Kasumi-1 (cell line): ENCODE data around the gene IL1RAPL1.

Source experiments
- DNase-seq, 2 experiments: peaks; one replicate each; lab custom pipeline; 2025; lab: John Stamatoyannopoulos, UW

Gene IL1RAPL1

DNA sequence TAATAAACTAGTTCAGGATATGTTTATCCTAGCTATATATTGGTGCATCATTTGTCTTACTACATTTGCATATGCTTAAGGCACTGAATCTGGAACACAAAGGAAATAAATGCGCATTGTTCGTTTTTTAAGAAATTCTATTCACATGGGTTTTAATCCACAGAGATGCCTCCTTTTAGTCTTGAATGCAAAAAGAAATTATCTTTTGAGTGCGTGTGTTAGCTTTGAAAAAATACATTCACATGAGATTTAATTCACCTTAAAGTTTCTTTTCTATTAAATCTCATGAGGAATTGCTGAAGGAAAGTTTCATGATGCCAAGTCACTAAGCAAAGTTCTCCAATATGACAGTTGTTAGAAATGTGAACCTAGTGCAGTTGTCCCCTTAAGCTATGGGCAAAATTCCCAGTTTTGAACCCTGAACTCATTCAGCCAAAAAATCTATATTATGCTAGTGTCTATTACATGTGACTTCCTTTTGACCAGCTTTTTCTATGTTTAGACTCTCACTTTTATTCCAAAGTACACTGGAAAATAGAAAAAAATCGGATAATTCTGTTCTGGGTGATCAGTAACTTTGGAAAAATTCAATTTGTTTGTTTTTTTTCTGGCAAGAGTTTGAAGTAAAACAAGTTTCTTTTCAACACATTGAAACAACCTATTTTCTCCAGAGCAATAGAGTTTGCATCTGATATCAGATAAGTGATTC lies 1201.9 kb downstream of the IL1RAPL1 start:
- no peak for DNase-seq

DNA sequence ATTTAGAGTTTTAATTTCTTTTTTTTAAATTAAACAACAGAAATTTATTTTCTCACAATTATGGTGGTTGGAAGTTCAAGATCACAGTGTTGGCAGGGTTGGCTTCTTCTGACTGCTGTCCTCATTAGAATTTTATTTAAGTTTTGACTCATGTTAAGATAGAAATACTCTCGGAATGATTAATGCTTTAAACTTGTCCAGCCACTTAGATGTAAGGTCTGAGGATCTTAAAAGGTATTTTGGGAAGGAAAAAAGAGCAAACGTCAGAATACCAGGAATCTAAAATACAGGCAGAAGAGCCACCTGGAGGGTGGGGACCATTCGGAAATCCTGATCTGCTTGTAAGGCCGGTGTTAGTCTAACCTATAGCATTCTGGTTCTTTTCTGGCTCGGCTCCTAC lies 1205.1 kb downstream of the IL1RAPL1 start:
- DNase-seq = no peak

DNA sequence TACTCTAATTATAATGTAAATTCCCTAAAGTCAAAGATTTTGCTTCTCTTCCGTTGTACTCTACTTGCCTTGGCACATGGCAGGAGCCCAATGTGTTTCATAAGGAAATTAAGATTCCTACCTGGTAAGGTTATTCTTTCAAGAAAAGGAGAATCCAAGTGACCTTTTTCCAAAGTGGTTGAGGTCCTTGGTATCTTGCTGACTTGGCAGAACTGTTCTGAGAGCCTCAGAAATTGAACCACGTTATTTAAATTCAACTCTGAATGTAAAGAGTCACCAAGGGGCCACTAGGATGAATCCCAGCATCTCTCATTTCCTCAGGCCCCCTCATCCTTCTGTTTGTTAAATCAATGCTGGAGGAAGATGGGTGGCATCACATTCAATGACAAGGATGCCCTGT lies 1209.9 kb downstream of the IL1RAPL1 start:
- DNase-seq = no peak

DNA sequence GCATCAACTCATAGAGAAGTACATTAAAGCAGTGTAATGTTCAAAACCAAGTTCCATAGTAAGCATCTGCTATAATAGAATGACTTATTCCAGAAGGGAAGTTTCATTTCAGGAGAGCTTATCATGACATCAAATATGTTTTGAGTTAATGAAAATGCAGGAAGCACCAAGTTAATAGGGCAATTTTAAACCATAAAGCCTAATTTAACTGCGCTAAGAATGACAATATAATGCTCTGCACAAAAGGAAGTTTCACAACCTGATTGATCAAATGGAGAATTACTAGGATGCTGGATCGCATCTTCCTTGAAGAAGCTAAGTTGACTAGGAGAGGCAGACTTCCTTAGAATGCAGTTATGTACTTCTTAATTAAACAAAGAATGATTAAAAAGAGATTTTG lies 1211.2 kb downstream of the IL1RAPL1 start:
- no peak for DNase-seq

DNA sequence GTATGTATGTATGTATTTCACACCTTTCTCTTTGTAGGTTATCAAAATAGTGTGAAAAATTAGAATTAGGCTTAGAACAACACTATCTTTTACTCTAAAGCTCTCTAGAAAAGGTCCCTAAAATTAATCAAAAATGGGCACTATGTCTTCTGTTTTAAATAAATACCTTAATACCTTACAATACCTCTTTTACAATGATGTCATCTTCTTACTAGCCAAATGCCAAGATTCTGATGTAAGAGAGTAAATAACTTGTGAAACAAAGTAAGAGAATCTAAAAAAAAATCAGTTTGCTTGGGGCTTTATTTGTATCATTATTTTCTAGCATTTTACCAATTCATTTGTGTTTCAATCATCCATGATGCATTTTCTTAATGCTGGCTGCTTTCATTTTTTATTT lies 1225.9 kb downstream of the IL1RAPL1 start:
- DNase-seq = no peak

DNA sequence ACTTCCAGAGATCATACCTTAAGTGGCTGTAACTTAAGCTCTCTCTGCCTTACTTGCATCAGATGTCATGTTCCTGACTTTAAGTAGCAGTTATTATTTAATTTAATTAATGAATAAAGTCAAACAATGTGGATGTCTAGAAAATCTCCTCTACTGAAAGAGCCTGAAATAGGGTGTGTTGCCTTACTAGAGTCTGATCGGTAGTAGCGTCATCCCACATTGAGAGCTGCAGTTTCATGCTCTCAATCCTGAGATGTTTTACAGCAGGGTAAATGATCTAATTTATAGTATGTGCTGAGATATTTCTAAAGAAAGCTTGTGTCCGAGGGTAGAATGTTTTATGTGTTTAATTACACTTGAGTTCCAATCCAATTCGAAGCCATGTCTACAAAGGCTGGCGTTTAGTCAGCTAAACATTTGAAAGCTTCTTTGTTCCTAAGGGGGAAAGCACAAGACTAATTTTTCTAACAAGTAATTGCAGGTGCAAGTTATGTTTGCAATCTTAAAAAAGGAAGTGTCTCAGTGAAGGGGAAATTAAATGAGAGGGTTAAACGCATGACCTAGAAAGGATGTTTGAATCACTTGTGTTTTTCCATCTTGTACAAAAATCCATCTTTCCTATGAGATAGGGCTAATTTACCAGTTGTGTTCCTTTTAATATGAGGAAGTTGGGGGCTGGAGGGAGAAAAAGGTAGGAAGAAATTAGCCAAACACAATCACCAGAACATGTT lies 1237.1 kb downstream of the IL1RAPL1 start:
- no peak for DNase-seq

DNA sequence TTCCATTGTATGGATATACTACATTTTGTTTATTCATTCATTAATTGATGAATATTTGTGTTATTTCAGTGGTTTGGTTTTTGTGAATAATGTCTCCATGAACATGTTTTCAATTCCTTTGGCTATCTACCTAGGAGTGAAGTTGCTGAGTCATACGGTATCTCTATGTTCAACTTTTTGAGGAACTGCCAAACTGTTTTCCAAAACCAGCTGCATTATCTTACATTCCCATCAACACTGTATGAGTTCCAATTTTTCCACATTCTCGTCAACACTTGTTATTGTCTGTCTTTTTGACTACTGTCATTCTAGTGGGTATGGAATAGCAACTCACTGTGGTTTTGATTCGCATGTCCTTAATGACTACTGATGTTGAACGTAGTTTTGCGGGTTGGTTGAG lies 1239.5 kb downstream of the IL1RAPL1 start:
- no peak for DNase-seq

DNA sequence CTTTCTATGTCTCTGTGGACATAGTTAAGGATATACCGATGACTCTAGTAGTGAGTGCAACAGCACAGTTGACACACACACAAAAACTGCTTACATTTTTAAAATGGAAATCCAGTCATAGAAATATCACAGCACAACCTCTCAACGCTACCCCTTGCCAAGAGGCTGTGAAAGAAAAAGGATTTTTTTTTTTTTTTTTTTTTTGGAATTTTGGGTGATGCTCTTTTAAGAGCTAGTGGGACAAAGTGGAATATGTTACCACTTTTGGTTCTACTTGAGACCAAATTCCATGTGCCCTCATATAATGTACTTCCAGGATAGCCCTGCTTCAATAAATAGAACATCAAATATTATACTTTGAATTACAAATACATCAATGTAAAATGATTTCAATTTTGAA lies 1247.1 kb downstream of the IL1RAPL1 start:
- no peak for DNase-seq

DNA sequence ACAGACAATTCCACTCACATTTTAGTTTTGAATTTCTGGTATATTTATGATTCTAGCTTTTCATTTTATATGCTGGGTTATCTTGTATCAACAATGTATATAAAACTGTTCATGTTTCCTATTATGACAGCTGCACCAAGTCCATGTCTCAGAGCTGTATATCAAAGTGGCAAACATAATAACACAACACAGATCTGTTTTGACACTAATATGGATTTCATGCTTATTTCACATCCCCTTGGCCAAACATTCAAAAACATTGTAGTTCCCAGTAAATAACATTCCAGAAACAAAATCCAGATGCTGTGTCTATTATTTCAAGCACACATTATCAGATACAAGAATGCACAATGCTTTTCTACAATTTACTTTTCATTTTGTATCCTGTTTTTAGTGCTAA lies 1247.5 kb downstream of the IL1RAPL1 start:
- no peak for DNase-seq

DNA sequence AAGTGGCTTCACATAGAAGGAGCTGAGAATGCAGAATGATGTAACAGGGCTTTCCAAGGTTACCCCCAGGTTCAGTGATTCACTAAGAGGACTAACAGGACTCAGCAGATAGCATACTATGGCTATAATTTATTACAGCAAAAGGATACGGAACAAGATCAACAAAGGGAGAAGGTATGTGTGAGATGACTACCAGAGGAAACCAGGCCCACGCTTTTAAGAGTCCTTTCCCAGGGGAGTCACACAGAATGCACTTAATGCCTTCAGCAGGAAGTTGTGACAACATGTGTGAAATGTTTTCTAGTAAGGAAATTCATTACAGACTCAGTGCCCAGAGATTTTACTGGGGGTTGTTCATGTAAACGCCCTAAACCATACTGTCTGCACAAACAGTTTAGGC lies 1254.5 kb downstream of the IL1RAPL1 start:
- no peak for DNase-seq

DNA sequence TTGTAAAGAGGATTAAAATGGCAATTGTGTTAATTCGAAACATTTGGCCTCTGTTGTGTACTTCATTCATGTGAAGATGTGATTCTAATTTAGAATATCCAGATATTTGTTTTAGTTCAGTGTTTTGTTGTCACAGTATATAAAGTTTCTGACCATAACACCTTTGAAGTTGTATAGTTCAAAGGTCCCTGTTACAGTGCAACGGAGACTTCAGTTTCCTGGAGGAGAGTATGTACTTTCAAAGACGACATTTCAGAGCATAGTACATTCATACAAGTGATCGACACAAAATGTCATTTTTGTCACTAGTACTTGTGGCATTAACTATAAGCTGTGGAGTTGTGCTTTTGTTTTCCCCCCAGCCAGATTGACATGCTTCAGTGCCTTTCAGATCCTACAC lies 1255.3 kb downstream of the IL1RAPL1 start:
- DNase-seq = no peak

DNA sequence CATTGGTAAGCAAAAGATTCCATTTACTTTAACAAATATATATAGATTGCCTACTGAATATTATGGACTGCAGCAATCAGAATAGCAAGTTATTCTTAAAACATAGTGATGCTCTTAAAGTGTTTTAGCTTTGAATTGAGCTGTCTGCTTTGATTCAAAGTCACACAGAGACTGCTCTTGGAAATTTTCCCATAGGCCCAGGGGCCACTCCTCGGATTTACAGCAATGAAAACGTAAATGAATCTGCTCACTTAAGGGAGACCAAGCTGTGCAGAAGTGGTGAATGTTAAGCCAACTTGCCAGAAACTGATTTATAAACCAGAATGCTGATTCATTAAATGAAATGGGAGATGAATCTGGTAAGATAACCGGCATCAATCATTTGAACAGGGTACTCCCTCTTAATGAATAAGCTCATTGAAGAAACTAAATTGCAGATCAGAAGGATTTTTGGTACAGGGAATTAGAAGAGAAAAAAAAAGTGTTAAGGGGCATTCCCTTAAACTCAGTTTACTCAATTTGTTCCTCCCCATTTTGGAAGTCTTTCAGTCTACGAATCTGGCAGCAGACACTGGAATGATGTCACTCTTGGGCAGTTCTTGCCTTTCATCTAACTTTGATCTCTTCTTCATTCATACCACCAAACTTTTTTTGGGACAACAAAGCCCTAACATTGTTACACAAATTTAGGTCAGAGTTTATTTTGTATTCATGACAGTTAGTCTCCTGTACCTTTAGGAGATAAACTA lies 1264.8 kb downstream of the IL1RAPL1 start:
- DNase-seq = no peak

DNA sequence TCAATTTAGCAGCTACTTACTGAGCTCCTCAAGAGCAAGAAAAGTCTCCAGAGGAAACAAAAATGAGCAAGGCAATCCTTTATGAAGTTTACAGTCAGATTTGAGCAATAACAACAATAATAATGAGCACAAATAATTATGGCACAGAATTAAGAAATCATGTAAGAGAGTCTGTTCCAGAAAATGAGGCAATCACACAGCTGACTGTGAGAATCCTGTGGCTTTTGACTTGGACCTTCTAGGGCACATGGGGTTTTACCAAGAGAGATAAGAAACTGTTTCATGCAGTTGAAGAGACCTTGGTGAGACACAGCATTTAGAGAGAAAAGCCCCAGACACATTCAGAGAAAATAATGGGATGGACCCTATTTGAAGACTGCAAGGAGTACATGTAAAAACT lies 1265.5 kb downstream of the IL1RAPL1 start:
- no peak for DNase-seq

DNA sequence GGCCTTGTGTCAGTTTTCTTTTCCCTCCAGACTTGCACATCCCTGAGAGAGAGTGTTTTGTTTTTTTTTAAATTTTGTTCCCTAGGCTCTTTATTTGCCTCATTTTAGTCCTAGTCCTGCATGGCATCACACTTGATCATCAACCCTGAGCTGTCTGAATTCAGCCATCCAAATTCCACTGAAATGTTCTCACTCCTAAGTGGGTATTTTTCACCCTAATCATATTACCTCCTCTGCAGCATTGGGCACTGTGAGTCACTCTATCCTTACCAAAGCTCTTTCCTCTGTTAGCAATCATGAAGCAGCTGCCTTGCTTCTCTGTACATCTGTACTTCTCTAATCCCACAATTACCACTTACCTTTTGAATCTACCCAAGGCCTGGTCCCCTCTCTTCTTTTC lies 1271.5 kb downstream of the IL1RAPL1 start:
- DNase-seq = no peak

DNA sequence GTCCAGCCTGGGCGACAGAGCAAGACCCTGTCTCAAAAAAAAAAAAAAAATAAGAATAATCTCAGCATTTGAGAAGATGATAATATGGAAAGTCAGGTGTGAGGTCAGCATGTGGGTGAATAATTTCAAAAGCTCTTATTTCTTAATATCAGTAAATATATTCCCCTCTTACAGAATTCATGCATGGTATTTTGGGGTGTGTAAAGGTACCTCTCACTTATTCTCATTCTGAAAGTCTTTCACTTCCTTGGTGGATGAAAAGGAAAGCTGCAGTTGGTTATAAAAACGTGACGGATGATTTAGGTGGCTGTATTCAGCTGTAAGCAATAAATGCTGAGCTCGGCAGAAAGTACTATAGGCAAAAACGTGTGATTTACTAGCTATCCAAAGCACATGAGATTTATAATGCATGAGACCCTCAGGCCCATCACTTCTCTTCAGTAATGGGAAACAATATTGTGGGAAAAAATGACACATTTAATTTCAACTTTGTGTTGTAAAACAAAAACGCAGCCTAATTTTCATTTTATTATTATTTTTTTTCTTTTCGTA lies 1275.0 kb downstream of the IL1RAPL1 start:
- DNase-seq = no peak

DNA sequence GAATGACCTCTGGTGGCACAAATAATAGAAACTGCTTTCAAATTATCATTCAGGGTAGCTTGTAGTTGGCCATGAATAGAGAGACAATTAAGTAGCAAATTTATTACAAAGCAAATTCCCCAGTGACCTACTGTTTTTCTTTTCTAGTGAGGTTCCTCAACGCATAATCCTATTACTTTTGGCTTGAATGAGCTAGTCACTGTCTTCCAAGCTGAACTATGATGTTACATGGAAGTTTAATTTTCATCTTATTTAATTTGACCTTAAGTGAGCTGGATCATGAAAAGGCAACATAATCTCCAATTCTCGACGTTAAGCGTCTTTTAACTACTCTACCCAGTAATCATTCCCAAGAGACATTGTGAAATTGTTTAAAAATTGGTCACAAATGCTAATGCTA lies 1280.7 kb downstream of the IL1RAPL1 start:
- DNase-seq = no peak

DNA sequence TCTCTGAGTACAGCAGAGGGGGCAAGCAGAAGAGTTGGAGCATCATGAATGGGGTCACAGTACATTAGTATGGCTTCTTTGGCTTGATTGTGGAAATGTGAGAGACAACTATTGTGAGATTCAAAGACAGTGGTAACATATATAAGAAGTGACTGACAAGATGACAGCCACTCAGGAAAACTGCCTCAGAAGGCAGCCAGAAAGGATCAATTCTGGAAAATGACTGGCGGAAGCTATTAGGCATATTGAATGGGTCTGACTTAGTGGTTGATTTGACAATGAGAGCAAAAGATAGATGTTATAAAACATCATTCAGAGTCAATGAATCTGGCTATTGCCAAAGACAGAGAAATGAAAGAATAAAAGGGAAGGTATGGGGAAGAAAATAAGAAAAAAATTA lies 1282.6 kb downstream of the IL1RAPL1 start:
- no peak for DNase-seq

DNA sequence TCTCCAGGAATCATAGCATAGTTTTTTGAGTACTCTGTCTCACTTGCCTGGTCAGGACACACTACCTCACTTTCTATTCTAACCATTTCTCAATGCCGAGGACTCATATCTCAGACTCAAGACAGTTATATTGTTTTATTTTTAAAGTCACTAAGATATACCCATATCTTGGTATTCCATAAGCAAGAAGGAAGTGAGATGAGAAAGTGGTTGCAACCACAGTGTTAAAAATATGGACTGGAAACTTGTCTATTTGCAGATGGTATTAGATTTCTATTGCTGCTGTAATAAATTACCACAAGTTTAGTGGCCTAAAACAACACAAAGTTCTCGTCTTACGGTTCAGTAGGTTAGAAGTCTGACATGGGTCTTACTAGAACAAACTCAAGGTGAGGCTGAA lies 1283.4 kb downstream of the IL1RAPL1 start:
- DNase-seq = no peak

DNA sequence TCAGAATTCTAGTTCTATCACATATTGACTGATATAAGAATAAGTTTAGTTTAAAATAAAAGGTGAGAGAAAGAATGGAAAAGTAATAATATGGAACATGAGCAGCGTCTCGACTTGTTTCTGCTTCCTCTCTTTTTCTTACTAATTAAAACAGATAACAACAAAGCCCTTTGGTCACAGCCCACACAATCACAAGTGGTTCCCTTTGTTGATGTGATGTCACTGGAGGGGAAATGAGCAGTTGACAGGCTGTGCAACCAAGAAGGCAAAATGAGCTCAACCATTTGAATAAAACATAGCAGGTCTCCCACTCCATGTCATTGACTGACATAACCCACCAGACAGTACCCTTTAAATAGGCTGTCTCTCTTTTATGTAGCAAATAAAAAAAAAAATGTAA lies 1285.6 kb downstream of the IL1RAPL1 start:
- DNase-seq = no peak

DNA sequence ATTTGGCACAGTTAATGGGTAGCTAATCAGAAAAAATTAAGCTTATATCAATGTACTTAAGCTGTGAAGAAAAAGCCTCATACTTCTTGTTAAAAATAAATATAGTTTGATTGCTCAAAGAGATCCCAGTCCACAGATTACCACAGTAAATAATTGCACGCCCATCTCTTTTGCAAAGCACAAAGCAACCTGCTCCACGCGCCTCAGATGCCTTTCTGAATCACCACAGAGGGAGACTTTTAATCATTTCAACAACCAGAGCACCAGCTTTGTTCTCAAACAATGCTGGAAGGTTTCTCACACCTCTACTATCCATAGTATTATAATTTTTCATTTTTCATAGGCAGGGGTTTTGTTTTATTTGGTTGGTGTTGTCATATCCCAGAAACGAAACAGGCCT lies 1289.5 kb downstream of the IL1RAPL1 start:
- no peak for DNase-seq

DNA sequence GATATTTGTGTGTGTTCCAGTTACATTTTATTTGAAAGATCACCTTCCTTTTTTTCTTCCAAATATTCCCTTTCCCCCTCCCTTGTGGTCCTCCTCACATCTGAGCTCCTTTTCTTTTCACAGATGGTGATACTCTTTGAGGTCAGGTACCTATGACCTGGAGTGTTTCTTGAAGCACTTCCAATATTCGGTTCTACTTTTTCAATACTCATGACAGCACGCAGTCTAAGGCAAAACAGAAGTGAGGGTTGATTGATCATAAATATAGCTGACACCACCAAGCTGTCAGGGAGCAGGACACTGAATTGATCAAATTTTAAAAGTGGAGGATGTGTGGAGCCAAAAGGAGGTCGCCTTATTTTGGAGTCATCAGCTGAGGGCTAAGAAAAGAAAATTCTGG lies 1293.7 kb downstream of the IL1RAPL1 start:
- DNase-seq = no peak

DNA sequence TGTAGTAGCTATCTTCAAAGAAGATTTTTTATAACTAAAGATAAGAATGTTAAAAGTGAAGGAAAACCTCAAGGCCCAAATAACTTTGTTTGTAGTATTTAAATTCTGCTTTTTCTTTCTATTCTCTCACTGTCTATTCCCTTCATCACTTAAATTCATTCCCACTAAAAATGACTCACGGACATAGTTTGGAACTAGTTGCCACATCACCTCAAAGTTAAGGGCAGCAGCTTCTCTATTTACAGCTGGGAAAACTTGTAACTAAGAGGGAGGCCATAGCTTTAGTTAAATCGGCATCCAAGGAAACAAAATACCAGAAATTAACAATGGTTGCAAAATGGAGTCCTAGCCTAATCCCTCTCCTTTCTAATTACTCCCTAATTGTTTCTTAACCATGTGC lies 1302.8 kb downstream of the IL1RAPL1 start:
- DNase-seq = no peak

DNA sequence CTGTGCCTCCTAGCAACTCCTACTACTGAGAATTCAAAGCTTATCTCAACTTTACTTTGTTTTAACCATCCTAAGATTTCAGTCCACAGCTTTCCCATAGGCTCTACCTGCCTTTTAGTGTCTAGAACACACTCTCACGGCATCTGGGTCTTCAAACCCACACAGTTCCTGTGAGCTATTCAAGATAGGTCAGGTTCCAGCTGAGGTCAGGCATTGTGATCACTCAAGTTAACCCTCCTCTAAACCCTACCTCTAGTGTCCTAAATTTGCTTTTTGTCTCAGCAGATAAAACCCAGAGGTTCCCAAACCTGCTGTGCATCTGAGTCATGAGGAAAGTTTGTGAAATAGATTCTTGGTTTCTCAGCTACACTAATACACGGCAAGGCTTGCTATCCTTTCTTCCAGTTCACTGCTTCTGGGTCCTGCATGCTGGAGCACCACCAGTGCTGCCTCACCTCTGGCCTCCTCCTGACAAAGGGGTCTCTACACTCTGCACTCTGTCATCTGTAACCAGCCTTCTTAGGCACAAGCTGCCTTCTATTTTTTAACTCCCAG lies 1303.5 kb downstream of the IL1RAPL1 start:
- no peak for DNase-seq
